K562 (cell line): ENCODE results near the gene TMEM179.

Experiments
- CEBPB ChIP-seq: fragments of 450-650 bp; IDR thresholded peaks from 2 replicates; pipeline ENCODE4 v1.6.1; 2016; ENCODE audit warnings: missing genetic modification characterization, missing compliant biosample characterization
- NCOA2 ChIP-seq, 2 experiments: fragments of 450-650 bp; IDR thresholded peaks; 2 replicates each; pipeline ENCODE4 v1.6.1; 2018; ENCODE audit warnings: mild to moderate bottlenecking in 2 of 2, moderate library complexity in 1 of 2; ENCODE audit not compliant: partially characterized antibody in 2 of 2
- ZNF274 ChIP-seq: IDR thresholded peaks from 2 replicates; pipeline ENCODE4 v1.6.1; 2011; ENCODE audit warnings: low read depth, mild to moderate bottlenecking, low read length, moderate library complexity, borderline replicate concordance
- TF ChIP-seq, protein P1 (sequence below): fragments of 250-450 bp; sonication (Bioruptor Pico); IDR thresholded peaks from 2 replicates; pipeline ENCODE4 v1.5.0; 2022; ENCODE audit warnings: mild to moderate bottlenecking

GRCh38 chr14:104556256-104557021 lies 48.1 kb downstream of the TMEM179 start:
- no peak for TF ChIP-seq NCOA2 (IDR thresholded peaks at IDR 0.05; ENCODE audit: partially characterized antibody in 2 of 2)
- no peak for TF ChIP-seq CEBPB (tag)
- no peak for TF ChIP-seq ZNF274
- TF ChIP-seq, protein P1, sequence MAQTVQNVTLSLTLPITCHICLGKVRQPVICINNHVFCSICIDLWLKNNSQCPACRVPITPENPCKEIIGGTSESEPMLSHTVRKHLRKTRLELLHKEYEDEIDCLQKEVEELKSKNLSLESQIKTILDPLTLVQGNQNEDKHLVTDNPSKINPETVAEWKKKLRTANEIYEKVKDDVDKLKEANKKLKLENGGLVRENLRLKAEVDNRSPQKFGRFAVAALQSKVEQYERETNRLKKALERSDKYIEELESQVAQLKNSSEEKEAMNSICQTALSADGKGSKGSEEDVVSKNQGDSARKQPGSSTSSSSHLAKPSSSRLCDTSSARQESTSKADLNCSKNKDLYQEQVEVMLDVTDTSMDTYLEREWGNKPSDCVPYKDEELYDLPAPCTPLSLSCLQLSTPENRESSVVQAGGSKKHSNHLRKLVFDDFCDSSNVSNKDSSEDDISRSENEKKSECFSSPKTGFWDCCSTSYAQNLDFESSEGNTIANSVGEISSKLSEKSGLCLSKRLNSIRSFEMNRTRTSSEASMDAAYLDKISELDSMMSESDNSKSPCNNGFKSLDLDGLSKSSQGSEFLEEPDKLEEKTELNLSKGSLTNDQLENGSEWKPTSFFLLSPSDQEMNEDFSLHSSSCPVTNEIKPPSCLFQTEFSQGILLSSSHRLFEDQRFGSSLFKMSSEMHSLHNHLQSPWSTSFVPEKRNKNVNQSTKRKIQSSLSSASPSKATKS, result no peak
